D721Med (cell line): ENCODE measurements around the gene TEX48.

Experiments used
- DNase-seq: peaks from one replicate; pipeline ENCODE4 v3.0.0; 2011; ENCODE audit warnings: low spot score; ENCODE audit not compliant: insufficient read length
- FAIRE-seq: peaks from 2 replicates; lab custom pipeline; 2011; peaks lifted over from hg19 to GRCh38; lab: Jason Lieb, UNC
- CTCF ChIP-seq: IDR thresholded peaks from 2 replicates; pipeline ENCODE4 v1.5.1; 2012; ENCODE audit warnings: mild to moderate bottlenecking, control low read depth; ENCODE audit not compliant: insufficient read depth; ENCODE audit errors: missing control alignments

TEX48 gene

DNA sequence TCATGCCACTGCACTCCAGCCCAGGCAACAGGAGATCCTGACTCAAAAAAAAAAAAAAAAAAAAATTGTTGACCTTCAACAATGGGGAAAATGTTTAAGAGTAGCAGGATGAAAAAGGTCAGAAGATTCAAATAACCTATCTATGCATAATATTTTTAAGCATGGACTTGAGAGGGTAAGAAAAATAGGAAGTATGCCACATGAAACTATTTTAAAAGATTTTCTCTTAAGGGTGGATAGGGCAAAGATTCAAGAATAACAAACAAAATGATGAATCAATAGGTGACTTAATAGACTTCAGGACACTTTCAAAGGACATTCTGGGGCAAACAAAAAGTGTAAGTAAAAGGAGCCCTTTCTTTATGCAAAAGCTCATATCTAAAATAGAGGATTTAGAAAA is 3.2 kb downstream of the TEX48 start:
- no peak for FAIRE-seq
- DNase-seq, result no peak
- TF ChIP-seq CTCF, result no peak

GRCh38 chr9:114678130-114678529 is 3.9 kb downstream of the TEX48 start:
- no peak for DNase-seq
- TF ChIP-seq CTCF, result no peak
- no peak for FAIRE-seq

- FAIRE-seq, result no peak
- DNase-seq, result no peak
- TF ChIP-seq CTCF, result no peak
These were observed 4.6 kb downstream of the TEX48 start for GRCh38 chr9:114677418-114677817.

- FAIRE-seq (no peak), DNase-seq (no peak)
- TF ChIP-seq CTCF, result no peak
These were observed 5.1 kb downstream of the TEX48 start for GRCh38 chr9:114676901-114677300.

GRCh38 chr9:114674798-114675540 is 7.0 kb downstream of the TEX48 start:
- DNase-seq, result no peak

GRCh38 chr9:114674076-114674797 is 7.8 kb downstream of the TEX48 start:
- FAIRE-seq, result no peak

More at GRCh38 chr9:114674798-114675540, 7.0 kb downstream of the TEX48 start:
- no peak for TF ChIP-seq CTCF
- FAIRE-seq, result no peak

More at GRCh38 chr9:114674076-114674797, 7.8 kb downstream of the TEX48 start:
- DNase-seq, result no peak
- no peak for TF ChIP-seq CTCF
